Mucosa of descending colon (tissue), 3 donors: ENCODE data around the gene EXOC6B. TPM values are rescaled to one million over a fixed set of nuclear protein-coding genes. Genes with fewer than 3 reads are reported as not detected.

Source experiments
- ATAC-seq: fragments of 200-7000 bp; cut with Tn5 transposase; one replicate; pipeline ENCODE4 v1.9.1; 2020; ENCODE audit warnings: mild to moderate bottlenecking, moderate library complexity
- DNase-seq, 3 donors: peaks; one replicate each; pipeline ENCODE4 v3.0.0-alpha.2; 2020
- H3K36me3 ChIP-seq: fragments of 200-600 bp; one replicate; pipeline ENCODE4 v1.8.0; 2021; ENCODE audit warnings: low read depth, mild to moderate bottlenecking
- H3K4me1 ChIP-seq: fragments of 200-600 bp; one replicate; pipeline ENCODE4 v1.8.0; 2021; ENCODE audit warnings: low read depth, mild to moderate bottlenecking
- H3K4me3 ChIP-seq: fragments of 200-600 bp; one replicate; pipeline ENCODE4 v1.8.0; 2021; ENCODE audit warnings: mild to moderate bottlenecking
- H3K9me3 ChIP-seq: fragments of 200-600 bp; one replicate; pipeline ENCODE4 v1.8.0; 2021; ENCODE audit warnings: mild to moderate bottlenecking
- intact Hi-C, 2 donors: fragments of 100-400 bp; cut with DNase I in 1 of 2; cut with micrococcal nuclease in 1 of 2; formaldehyde crosslinking; loops; one replicate each; pipeline versions ENCODE4 v1.11.0 to v1.11.1; 2022; cut with DNase I, micrococcal nuclease
- total RNA-seq, 3 donors: library from RNA; stranded (reverse); fragmentation: NEBNext Ultra II Directional in 2 of 3; extraction: Animal tissue kit (Norgen Biotek cat#: 25700) in 2 of 3; gene quantifications; one replicate each; pipeline versions ENCODE4 v1.2.1 to v1.2.4, GENCODE V29; 2021 to 2023
- TF ChIP-seq, protein P1 (sequence below): fragments of 200-600 bp; IDR thresholded peaks from one replicate; pipeline ENCODE4 v1.8.0; 2022; ENCODE audit warnings: antibody characterized with exemption, mild to moderate bottlenecking
- donor health status: DM: no; HTN: no; CAD: no; lungs with moderate emphysema.
- donor health status: DM: no; HTN: no; CAD: no.
- donor health status: DM: no; HTN: yes; CAD: no.

The EXOC6B gene
- total RNA-seq, 3 donors from 2014 or later: 19.4 to 52.4 (median 28.8) TPM

GRCh38 chr2:72300147-72300684 lies 525.6 kb downstream of the EXOC6B start:
- ATAC-seq: no peak
- intact Hi-C loops: no loop called here

DNA sequence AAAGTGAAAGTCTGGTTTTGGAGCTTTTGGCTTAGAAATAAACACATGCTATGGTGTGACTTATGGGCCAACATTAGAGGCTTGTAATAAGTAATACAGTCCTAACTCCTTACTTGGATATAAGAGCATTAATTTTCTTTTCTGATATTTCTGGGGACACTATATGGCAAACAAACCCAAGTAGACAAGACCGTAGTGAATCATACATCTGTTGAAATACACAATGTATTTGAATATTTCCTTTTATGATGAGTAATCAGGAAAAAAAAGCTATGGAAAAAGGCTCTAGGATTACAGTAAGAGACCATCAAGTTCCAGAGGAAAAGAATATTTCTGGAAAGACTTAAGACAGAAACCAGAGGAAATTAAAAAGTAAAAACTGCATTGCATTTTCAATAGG lies 532.2 kb downstream of the EXOC6B start:
- Histone ChIP-seq H3K4me1 (no peaks in the 10 kb centered on the region), H3K36me3 (no peaks in the 10 kb centered on the region), H3K4me3 (no peak overlapping the region), H3K9me3 (no peaks in the 10 kb centered on the region)
- DNase-seq: no peak
- TF ChIP-seq, protein P1, sequence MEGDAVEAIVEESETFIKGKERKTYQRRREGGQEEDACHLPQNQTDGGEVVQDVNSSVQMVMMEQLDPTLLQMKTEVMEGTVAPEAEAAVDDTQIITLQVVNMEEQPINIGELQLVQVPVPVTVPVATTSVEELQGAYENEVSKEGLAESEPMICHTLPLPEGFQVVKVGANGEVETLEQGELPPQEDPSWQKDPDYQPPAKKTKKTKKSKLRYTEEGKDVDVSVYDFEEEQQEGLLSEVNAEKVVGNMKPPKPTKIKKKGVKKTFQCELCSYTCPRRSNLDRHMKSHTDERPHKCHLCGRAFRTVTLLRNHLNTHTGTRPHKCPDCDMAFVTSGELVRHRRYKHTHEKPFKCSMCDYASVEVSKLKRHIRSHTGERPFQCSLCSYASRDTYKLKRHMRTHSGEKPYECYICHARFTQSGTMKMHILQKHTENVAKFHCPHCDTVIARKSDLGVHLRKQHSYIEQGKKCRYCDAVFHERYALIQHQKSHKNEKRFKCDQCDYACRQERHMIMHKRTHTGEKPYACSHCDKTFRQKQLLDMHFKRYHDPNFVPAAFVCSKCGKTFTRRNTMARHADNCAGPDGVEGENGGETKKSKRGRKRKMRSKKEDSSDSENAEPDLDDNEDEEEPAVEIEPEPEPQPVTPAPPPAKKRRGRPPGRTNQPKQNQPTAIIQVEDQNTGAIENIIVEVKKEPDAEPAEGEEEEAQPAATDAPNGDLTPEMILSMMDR: no peak
- intact Hi-C loops: no loop called here
- no peak for ATAC-seq

More at GRCh38 chr2:72300147-72300684, 525.6 kb downstream of the EXOC6B start:
- Histone ChIP-seq H3K4me3 (no peak overlapping the region), H3K36me3 (no peaks in the 10 kb centered on the region), H3K4me1 (no peaks in the 10 kb centered on the region), H3K9me3 (no peaks in the 10 kb centered on the region)
- TF ChIP-seq, protein P1: no peak
- DNase-seq: peak in 1 of 3 donors; percentile 23

DNA sequence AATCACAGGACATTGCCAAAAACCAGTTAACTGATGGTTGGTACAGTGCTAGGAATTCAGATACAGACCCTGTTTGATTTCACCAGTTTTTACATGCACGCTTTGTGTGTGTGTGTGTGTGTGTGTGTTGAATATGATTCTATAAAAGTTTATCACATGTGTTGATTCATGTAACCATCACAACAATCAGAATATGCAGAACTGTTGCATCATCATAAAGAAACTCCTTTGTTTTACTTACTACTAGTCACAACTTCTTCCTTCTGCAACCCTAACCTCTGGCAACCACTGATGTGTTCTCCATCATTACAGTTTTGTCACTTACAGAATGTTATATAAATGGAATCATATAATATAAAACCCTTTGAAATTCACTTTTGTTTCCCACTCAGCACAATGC lies 533.4 kb downstream of the EXOC6B start:
- TF ChIP-seq, protein P1: no peak
- H3K36me3 ChIP-seq: no peaks in the 10 kb centered on the region
- ATAC-seq (no peak), DNase-seq (no peak)
- H3K4me3 ChIP-seq: no peak overlapping the region
- intact Hi-C loops: no loop called here
- no peaks in the 10 kb centered on the region for H3K9me3 ChIP-seq
- H3K4me1 ChIP-seq: no peaks in the 10 kb centered on the region

DNA sequence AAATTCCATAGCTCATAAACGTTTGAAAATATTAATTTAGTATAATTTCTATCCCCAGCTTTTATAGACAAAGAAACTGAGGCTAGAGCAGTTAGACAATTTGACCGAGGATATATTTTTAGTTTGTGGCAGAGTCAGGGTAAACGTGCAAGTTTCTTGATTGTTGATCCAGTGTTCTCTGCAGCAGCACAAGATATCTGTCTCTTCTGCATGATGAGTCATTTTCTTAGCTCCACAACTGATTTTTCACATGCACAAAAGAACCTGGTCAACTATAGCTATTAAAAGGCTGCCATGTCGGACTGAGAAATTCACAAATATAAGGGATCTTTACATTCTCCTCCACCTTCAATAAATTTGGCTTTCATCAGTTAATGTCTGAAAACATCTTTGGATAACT lies 534.8 kb downstream of the EXOC6B start:
- TF ChIP-seq, protein P1: no peak
- no peak for ATAC-seq
- intact Hi-C loops: no loop called here
- no peak overlapping the region for H3K4me3 ChIP-seq
- H3K4me1 ChIP-seq: no peaks in the 10 kb centered on the region
- DNase-seq: no peak
- no peaks in the 10 kb centered on the region for H3K9me3 ChIP-seq
- no peaks in the 10 kb centered on the region for H3K36me3 ChIP-seq

DNA sequence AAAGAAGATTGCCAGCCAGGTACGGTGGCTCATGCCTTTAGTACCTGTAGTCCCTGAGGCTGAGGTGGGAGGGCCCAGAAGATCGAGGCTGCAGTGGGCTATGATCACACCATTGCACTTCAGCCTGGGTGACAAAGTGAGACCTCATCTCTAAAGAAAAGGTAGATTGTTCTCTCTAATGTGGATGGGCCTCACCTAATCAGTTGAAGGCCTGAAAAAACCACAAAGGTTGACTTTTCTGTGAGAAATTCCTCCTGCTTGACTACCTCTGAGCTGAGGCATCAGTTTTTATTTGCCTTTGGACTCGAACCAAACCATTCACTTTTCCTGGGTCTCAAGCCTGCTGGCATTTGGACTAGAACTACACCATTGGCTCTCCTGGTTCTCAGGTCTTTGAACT lies 536.1 kb downstream of the EXOC6B start:
- no peak for ATAC-seq
- intact Hi-C loops: no loop called here
- H3K4me1 ChIP-seq: no peaks in the 10 kb centered on the region

More for the DNA sequence above, 536.1 kb downstream of the EXOC6B start:
- no peak overlapping the region for H3K4me3 ChIP-seq
- TF ChIP-seq, protein P1: no peak
- H3K36me3 ChIP-seq: no peaks in the 10 kb centered on the region
- no peaks in the 10 kb centered on the region for H3K9me3 ChIP-seq
- no peak for DNase-seq
